ENCODE measurements around the gene CCDC30.

- TF ChIP-seq CTCF (IDR thresholded peaks at IDR 0.05) (no peak), EZH2 (IDR thresholded peaks at IDR 0.05) (no peak)
Measured at GRCh38 chr1:42551180-42551579, 88.1 kb downstream of the CCDC30 start.

Data from neural progenitor cell (in vitro differentiated cells).